HG03457 (cell line): ENCODE results near the gene SH3BP2.

Experiments used
- ATAC-seq: cut with Tn5 transposase; IDR thresholded peaks from one replicate; pipeline ENCODE4 v1.9.1; 2021; ENCODE audit warnings: moderate number of reproducible peaks; ENCODE audit not compliant: unreplicated experiment

The SH3BP2 gene

GRCh38 chr4:2817701-2818350, 24.9 kb downstream of the SH3BP2 start:
- ATAC-seq = no peak

- ATAC-seq = no peak
Observed at GRCh38 chr4:2818351-2818939, 25.6 kb downstream of the SH3BP2 start.

DNA sequence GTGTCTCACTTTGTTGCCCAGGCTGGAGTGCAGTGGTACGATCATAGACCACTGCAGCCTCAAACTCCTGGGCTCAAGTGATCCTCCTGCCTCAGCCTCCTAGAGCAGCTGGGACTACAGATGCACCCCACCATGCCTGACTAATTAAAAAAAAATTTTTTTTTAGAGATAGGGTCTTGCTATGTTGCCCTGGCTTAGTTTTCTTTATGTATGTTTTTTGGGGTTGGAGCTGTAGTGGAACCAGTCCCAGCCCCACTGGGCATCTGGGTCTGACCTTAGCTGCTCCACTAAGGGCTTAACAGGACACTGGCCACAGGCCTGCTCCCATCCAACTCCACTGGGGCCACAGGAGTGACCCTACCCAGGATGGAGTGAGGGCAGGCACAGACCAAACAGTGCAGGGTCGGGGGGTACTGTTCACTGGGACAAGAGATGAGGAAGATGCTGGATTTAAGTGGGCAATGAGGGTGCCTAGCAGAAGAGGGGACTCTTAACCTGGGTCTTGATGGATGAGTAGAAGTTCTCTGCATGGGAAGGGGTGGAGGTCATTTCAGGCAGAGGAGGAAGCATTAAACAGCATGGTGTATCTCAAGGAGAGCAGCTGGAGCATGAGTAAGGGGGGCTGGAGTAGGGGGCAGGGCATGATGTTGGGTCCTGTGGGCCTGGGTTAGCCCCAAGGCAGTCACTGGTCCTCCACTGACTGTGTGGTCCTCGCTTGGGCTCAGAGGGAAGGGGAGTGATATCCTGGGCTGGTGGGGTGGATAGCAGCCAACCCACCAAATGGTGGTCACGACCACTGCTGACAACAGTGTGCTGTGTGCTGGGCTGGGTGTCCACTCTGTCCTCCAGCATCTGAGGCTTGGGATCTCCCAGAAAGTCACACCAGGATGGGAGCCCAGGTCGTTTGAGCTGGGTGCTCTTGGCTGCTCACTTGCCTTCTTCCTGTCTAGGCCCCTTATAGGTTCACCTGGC, 26.6 kb downstream of the SH3BP2 start:
- ATAC-seq = no peak

DNA sequence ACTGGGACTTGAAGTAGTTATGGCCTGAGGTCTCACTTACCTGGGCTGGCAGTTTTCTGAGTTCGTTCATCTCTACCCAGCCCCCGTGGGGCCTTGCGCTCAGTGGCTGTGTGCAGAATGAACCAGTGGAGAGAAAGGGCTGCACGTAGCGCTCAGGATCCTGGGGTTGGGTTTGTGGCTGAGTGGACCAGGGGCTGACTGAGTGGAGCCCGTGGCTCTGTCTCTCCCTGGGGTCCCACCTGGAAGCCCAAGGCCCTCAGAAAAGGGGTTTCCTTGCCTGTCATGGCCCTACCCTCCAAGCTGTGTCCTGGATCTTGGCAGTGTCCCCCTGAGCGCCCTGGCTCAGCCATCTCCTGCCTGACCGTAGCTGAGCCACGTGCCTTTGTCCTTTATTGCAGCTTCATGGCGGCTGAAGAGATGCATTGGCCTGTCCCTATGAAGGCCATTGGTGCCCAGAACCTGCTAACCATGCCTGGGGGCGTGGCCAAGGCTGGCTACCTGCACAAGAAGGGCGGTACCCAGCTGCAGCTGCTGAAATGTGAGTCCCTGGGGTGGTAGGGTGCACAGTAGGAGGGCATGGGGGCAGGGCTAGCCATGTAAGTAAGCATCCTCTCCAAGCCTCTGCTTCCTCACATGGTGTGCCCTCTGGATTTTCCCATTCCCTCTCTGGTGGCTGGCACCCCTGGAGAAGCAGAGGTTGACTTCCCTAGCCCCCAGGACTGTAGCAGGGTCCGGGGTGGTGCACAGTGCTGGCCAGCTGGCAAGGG, 27.5 kb downstream of the SH3BP2 start:
- no peak for ATAC-seq

DNA sequence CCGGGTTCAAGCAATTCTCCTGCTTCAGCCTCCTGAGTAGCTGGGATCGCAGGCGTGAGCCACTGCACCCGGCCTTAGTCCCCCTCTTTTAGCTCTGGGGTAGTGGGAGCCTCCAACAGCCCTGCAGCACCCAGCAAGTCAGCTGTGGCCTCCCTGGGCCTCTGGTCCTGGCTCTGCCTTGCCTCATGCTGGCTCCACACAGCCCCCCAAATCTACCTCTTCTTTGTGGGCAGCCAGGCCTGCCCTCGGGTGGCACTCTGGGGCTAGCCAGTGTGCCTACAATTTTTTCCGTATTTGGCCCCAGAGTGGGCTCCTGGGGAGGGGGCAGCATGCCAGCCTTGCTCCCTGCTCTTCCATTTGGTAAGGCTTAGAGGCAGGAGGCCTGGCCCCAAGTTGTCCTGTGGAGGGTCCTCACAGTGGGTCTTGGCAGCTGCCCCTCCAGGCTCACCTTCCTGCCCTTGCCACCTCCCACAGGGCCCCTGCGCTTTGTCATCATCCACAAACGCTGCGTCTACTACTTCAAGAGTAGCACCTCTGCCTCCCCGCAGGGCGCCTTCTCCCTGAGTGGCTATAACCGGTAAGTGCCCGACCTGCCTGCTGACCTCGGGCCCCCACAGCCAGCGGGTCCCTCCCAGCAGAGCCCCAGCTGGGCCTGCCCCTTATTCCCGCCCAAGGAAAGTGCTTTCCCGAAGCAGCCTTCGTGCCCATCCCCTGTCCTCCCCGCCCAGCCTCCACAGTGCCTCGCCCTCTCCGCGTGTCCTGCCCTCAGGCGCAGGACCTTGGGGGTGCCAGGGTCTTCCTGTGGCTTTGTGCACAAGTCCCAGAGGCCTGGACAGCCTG, 29.8 kb downstream of the SH3BP2 start:
- no peak for ATAC-seq

- no peak for ATAC-seq
Observed at GRCh38 chr4:2823301-2823670, 30.4 kb downstream of the SH3BP2 start.

DNA sequence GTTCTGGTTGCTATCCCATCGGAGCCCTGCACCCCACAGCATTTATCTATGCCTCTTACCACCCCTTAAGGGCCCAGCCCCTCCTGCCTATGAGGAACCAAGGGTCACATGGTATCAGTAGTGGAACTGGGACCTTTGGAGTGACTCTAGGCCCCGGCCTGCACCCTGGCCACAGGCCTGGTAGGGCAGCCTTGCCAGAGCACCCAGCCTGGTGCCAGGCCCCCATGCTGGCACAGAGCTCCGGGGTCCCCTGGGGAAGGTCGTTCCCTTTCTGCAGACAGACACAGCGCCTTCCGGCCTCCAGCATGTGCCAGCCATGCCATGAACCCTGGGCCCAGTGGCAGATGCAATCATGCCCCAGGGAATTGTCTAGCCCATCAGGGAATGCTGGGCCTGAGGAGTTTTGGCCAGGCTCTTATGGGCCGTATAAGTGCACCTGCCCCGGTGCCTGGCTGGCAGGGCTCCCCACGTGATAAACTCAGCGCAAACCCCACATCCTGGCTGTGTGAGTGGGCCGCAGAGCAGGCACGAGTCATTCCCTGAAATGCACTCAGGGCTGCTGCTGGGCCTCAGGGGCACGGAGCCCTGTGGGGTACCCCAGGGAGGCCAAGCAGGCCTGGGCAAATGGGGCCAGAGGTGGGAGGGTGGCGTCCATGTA, 30.9 kb downstream of the SH3BP2 start:
- no peak for ATAC-seq

DNA sequence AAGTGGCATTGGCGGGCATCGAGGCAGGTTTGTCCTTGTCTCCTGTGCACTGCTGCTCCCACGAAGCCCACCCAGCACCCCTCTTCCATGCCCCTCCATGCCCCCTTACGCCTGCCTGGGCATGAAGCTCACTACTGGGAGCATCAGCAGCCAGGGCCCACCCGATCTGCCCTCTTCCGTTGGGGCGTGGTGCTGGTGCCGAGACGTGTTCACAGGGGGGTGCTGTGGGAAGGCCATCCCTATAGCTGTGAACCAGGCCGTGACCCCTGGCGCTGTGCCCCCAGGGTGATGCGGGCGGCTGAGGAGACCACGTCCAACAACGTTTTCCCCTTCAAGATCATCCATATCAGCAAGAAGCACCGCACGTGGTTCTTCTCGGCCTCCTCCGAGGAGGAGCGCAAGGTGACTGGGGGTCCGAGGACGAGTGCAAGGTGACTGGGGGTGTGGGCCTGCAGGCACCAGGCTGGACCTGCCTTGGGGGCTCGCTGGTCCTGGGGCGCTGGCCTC, 31.5 kb downstream of the SH3BP2 start:
- no peak for ATAC-seq

DNA sequence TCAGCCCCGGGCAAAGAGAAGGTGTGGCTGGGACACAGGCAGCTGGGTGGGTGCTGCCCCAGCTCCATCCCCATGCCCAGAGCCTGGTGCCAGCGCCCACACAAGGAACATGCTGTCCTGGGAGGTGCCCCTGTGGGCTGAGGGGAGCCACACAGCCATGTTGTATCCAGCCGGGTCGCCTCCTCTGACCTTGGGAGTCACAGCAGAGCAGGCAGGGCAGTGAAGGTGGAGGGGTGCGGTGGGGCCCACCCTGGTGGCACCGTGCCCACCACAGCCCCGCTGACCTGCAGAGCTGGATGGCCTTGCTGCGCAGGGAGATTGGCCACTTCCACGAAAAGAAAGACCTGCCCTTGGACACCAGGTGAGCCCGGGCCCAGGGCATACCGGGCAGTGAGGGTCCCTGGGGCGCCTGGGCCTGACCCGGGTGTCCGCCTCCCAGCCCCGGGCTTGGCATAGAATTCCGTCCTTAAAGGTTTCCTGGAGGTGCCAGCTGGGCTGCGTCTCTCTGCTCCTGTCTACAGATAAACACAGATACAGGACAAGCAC, 32.0 kb downstream of the SH3BP2 start:
- ATAC-seq = no peak

- no peak for ATAC-seq
Observed at GRCh38 chr4:2825740-2826139, 32.9 kb downstream of the SH3BP2 start.

DNA sequence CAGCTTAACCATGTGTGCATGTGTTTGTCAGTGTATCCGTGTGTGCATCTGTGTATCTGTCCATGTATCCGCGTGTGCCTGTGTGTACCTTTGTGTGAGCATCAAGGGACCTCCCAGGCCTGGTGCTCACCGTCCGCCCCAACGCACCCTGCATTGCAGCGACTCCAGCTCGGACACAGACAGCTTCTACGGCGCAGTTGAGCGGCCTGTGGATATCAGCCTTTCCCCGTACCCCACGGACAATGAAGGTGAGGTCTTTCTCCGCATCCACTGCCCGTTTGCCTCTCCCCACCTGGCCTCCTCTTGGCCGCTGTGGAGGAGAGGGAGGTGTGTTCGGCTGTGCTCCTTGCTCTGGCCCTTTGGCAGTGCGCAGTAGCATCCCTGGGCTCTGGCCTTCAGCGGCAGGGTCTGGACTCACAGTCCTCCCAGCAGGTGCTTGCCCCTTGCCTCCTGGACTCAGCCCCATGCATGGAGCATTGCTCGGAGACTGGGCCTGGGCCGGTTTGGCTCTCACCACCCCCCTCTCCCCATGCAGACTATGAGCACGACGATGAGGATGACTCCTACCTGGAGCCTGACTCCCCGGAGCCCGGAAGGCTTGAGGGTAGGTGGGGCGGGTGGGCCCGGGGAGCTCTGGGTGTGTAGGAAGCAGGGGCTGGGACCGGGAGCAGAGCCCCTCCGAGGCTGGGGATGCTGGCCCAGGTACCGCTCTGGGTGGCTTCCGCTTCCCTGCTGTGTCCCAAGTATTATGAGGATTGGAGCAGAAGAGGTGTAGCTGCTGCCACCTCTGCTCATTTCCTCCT, 34.4 kb downstream of the SH3BP2 start:
- ATAC-seq = no peak

GRCh38 chr4:2827874-2828751, 35.2 kb downstream of the SH3BP2 start:
- ATAC-seq = no peak

DNA sequence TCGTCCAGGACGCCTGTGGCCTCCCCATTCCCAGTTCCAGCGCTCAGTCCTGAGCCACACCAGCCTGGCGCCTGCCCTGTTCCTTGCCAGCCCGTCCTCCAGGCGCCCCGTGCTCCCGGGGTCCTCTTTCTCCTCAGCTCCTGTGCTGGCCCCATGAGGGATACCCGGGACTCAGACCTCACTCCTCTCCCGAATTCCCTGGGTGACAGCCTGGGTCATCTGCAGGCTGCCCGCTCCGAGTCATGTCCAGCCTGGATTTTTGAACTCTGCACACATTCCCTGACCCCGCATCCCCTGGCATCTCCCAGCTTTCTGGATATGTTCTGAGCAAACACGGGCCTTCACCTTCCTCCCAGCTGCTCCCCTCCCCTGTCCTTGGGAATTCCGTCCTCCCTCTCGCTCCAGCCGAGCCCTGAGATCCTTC, 35.9 kb downstream of the SH3BP2 start:
- no peak for ATAC-seq

DNA sequence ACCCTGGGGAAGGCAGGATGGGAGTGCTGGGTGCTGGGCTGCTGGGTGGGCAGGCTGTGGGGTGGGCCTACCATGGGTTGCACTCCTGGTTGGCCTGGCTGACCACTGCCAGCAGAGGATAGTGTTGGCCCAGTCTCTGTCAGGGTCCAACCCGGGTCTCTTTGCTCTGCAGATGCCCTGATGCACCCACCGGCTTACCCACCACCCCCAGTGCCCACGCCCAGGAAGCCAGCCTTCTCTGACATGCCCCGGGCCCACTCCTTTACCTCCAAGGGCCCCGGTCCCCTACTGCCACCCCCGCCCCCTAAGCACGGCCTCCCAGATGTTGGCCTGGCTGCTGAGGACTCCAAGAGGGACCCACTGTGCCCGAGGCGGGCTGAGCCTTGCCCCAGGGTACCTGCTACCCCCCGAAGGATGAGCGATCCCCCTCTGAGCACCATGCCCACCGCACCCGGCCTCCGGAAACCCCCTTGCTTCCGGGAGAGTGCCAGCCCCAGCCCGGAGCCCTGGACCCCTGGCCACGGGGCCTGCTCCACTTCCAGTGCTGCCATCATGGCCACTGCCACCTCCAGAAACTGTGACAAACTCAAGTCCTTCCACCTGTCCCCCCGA, 36.5 kb downstream of the SH3BP2 start:
- no peak for ATAC-seq

DNA sequence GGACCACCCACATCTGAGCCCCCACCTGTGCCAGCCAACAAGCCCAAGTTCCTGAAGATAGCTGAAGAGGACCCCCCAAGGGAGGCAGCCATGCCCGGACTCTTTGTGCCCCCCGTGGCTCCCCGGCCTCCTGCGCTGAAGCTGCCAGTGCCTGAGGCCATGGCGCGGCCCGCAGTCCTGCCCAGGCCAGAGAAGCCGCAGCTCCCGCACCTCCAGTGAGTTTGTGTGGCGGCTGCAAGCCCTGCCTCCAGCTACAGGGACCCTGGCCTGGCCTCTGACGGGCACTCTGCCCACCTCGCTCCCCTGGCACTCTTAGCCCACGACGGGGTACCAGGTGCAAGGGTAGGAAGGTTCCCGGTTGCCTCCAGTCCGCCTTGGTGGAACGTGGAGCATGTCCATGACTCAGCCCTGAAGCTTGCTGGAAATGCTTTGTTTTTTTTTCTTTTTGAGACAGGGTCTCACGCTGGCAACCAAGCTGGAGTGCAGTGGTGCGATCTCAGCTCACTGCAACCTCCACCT, 37.1 kb downstream of the SH3BP2 start:
- ATAC-seq = no peak

DNA sequence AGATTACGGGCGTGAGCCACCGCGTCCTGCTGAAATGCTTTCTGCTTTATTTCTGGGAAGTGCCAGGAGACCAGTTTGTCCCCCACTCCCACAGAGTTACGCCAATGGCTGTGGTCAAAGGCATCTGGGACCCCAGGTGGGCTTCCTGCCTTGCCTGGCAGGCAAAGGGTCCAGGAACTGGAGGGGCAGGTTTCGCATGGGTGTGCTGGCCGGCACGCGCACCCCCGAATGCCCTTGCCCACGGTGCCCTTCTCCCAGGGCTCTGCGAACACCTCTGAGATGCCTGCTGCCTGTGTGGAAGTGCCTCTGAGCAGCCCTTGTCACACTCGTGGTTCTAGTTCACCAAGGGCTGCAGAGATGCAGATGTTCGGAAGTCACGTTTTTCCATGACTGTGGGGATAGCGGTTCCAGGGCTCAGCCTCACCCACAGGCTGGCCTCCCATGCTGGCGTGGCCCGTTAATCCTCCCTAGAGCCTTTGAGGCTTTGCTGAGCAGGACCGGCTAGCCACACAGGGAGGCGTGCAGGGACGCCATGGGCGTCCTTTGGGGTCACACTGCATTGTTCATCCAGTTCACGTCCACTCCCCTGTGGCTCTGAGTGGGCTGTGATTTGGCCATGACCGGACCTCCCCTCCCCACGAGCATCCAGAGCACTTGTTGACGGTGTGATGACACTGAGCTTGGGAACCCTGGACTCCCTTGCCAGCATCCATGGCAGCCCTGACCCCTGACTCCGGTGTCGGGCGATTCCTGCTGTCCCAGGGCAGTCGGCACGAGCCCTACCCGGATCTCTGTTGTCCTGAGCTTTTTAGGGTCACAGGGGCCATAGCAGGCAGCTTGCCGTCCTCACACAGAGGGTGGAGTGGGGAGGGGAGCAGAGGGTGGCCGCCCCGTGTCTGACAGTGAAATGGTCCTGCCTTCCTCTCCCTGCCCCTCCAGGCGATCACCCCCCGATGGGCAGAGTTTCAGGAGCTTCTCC, 38.0 kb downstream of the SH3BP2 start:
- ATAC-seq = no peak
